ENCODE measurements around the gene YPEL2. TPM values are rescaled to one million over a fixed set of nuclear protein-coding genes. Genes with fewer than 3 reads are reported as not detected.

Gene YPEL2
- total and polyA plus RNA-seq, 2 of the 13 experiments (the other 11 are each of a cell fraction or from before 2014, with no cell fraction given) = 8.5 to 21.1 TPM

- TF ChIP-seq HDAC2 (CRISPR knock-in tag; IDR thresholded peaks at IDR 0.05) (peak; percentile 78; the same call in 1 of the 2 replicates), ZSCAN9 (CRISPR knock-in tag; IDR thresholded peaks at IDR 0.05; ENCODE audit: borderline replicate concordance) (0 out of 2 replicates have a peak, but pooled peaks have one; percentile 25), ATM (IDR thresholded peaks at IDR 0.05; ENCODE audit: borderline replicate concordance) (no peak), TP53 (CRISPR knock-in tag; conservative IDR thresholded peaks at IDR 0.05) (no peak), TCF7L2 (IDR thresholded peaks at IDR 0.05; ENCODE audit: low read depth, low read length) (no peak), PITX1 (CRISPR knock-in tag; IDR thresholded peaks at IDR 0.05) (peak; percentile 4), NCOA1 (CRISPR knock-in tag; IDR thresholded peaks at IDR 0.05) (0 out of 2 replicates have a peak, but pooled peaks have one; percentile 49), THAP11 (CRISPR knock-in tag; IDR thresholded peaks at IDR 0.05) (peak; percentile 52), SMYD3 (CRISPR knock-in tag; IDR thresholded peaks at IDR 0.05) (0 out of 2 replicates have a peak, but pooled peaks have one; percentile 21), TIGD3 (CRISPR knock-in tag; IDR thresholded peaks at IDR 0.05; ENCODE audit: borderline replicate concordance) (no peak), HNRNPL (IDR thresholded peaks at IDR 0.05; ENCODE audit: low read depth, low read length) (no peak), HMGXB4 (CRISPR knock-in tag; IDR thresholded peaks at IDR 0.05; ENCODE audit: borderline replicate concordance in 1 of 2, low read depth in 1 of 2) (peak; percentile 64 to 88; a peak in 3 of 4 replicates), ESRRA (CRISPR knock-in tag; IDR thresholded peaks at IDR 0.05; ENCODE audit: low read depth) (no peak), ZNF292 (CRISPR knock-in tag; IDR thresholded peaks at IDR 0.05; ENCODE audit: borderline replicate concordance, low read depth) (no peak; the same call in 1 of the 2 replicates), KMT2A (CRISPR knock-in tag; IDR thresholded peaks at IDR 0.05) (no peak)
- TF ChIP-seq, protein P1, sequence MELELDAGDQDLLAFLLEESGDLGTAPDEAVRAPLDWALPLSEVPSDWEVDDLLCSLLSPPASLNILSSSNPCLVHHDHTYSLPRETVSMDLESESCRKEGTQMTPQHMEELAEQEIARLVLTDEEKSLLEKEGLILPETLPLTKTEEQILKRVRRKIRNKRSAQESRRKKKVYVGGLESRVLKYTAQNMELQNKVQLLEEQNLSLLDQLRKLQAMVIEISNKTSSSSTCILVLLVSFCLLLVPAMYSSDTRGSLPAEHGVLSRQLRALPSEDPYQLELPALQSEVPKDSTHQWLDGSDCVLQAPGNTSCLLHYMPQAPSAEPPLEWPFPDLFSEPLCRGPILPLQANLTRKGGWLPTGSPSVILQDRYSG (CRISPR knock-in tag; IDR thresholded peaks at IDR 0.05) = no peak
Observed at GRCh38 chr17:59329176-59330052, 2.0 kb upstream of the YPEL2 start (continued).
